ENCODE results near the gene ITGA8.

- TF ChIP-seq CTCF (IDR thresholded peaks at IDR 0.05 in 8 of 11, conservative IDR thresholded peaks at IDR 0.05 in 3 of 11) (no peak), POLR2AphosphoS5 (IDR thresholded peaks at IDR 0.05) (no peak)
Measured at GRCh38 chr10:15587271-15587670, 132.5 kb downstream of the ITGA8 start.

Data from spleen (tissue), 7 donors.